Measurements from ENCODE around the gene RRM2. TPM values are rescaled to one million over a fixed set of nuclear protein-coding genes. Genes with fewer than 3 reads are reported as not detected.

RRM2 gene
- total RNA-seq, 1 experiment from 2014 or later, result 330 TPM

GRCh38 chr2:10137053-10137843 is 14.7 kb downstream of the RRM2 start:
- Histone ChIP-seq H3K36me3 (ENCODE audit: control insufficient read depth in 1 of 2, insufficient read depth in 2 of 2, low read length in 2 of 2) (no peaks in the 10 kb centered on the region; a peak in 1 of 4 replicates), H3K9me2 (ENCODE audit: insufficient read depth) (no peaks in the 10 kb centered on the region), H3K27me3 (ENCODE audit: insufficient read depth, low read length) (no peaks in the 10 kb centered on the region), H4K20me1 (ENCODE audit: insufficient read depth) (no peaks in the 10 kb centered on the region; the same call in 1 of the 2 replicates), H3K4me2 (ENCODE audit: low read length) (peak overlapping the region; percentile 34), H2AFZ (ENCODE audit: low read depth, low read length, poor library complexity, severe bottlenecking) (no peak overlapping the region), H3K9ac (ENCODE audit: low read length) (no peak overlapping the region), H3K4me1 (ENCODE audit: control insufficient read depth in 1 of 2, insufficient read depth in 2 of 2, low read length in 2 of 2) (peaks cover 9 to 45% of the 10 kb centered on the region in 2 experiments; a peak in 3 of 4 replicates), H3K4me3 (replicated peaks in 1 of 2; ENCODE audit: low read depth in 1 of 2, low read length in 2 of 2) (no peak overlapping the region), H3K79me2 (ENCODE audit: insufficient read depth, low read length) (peaks cover 9% of the 10 kb centered on the region; the same call in 1 of the 2 replicates), H3K27ac (ENCODE audit: low read depth, low read length) (peak overlapping the region; percentile 39), H3K9me3 (ENCODE audit: control insufficient read depth in 1 of 2, insufficient read depth in 1 of 2, low read depth in 1 of 2, low read length in 2 of 2) (no peaks in the 10 kb centered on the region)
- DNase-seq (ENCODE audit: low read depth, low spot score) (no peak), ATAC-seq (peak; percentile 28)
- ChIA-PET POLR2A (interaction anchor here (1.0 to 1.3 kb wide), 2 partner anchors 10 to 298 kb away, joined by 3 read pairs; no protein-coding TSS in a partner anchor), RAD21 (ENCODE audit: low non-redundant PET in 1 of 2, low total read pairs in 2 of 2, uncharacterized antibody in 2 of 2, unreplicated experiment in 2 of 2) (no interaction called here), CTCF (interaction anchor here (1.0 to 1.5 kb wide), 2 partner anchors 12 to 13 kb away, joined by 3 read pairs; no protein-coding TSS in a partner anchor)
- TF ChIP-seq FOSL1 (IDR thresholded peaks at IDR 0.05; ENCODE audit: low read depth) (peak; percentile 77; the same call in 1 of the 2 replicates), JUND (IDR thresholded peaks at IDR 0.05) (peak; percentile 79), REST (IDR thresholded peaks at IDR 0.05; ENCODE audit: low read depth) (no peak), RAD21 (IDR thresholded peaks at IDR 0.05; ENCODE audit: low read depth) (no peak), CTCF (IDR thresholded peaks at IDR 0.05 in 2 of 3, conservative IDR thresholded peaks at IDR 0.05 in 1 of 3; ENCODE audit: borderline replicate concordance in 1 of 3, insufficient read depth in 1 of 3, low read depth in 2 of 3, low read length in 2 of 3) (no peak), YY1 (IDR thresholded peaks at IDR 0.05; ENCODE audit: extremely low read depth, insufficient replicate concordance, low read depth, low read length) (no peak), EZH2 (IDR thresholded peaks at IDR 0.05) (no peak), POLR2AphosphoS5 (IDR thresholded peaks at IDR 0.05; ENCODE audit: low read depth, low read length) (peak; percentile 57; the same call in 1 of the 2 replicates), CBX3 (IDR thresholded peaks at IDR 0.05; ENCODE audit: low read depth) (peak; percentile 46; the same call in 1 of the 2 replicates), EGR1 (IDR thresholded peaks at IDR 0.05; ENCODE audit: low read depth) (no peak)
- BruUV-seq (replicated peaks), result no TSS peak
- intact Hi-C loops (cut with micrococcal nuclease), result no loop called here

Measured in HCT116 (cell line).